Measurements from ENCODE around the gene MATN1. TPM values are rescaled to one million over a fixed set of nuclear protein-coding genes. Genes with fewer than 3 reads are reported as not detected.

The MATN1 gene
- polyA plus RNA-seq, 3 donors: 0.07 TPM; not detected in 2

DNA sequence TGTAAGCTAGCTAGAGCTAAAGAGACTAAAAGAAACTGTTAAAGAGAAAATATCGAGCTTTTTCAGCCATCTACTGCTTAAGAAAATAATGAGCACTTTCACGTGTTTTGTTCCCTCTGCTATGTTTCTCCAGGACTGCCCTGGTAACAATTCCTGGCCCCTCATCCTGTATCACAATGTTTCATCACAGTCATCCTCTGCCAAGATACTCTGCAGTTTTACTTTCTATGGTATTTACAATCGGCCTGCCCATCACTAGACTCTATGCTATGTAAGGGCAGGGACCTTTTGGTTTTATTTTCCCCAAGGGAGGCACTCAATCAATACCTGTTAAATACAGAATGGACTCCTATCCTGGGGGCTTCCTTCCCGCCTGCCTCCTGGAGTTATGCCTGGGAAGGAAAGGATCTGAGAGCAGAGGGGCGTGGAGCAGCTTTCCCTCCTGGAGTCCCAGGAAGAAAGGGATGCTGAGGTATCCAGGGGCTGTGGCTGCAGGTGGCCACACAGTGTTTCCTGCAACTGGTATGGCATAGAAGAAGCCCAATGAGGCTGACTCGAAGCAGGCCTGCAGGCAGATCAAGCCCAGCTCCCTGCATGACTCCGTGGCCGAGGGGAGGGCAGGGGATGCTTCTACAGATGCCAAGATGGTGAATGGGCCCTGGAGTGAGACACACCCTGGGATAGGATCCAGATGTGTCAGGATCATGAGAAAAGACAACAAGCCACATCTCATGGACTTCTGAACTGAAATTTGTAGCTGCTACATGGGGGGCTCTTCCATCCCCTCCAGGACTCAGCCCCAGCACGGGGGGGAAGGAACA, 52.9 kb downstream of the MATN1 start:
- DNase-seq: no peak
- Histone ChIP-seq H3K27me3 (ENCODE audit: control insufficient read depth in 2 of 2, insufficient read depth in 2 of 2, low read length in 2 of 2) (peaks cover 0 to 2% of the 10 kb centered on the region in 2 donors), H3K9me3 (replicated peaks in 1 of 2; ENCODE audit: control insufficient read depth in 1 of 2, insufficient read depth in 1 of 2, low read length in 2 of 2) (peaks cover 6 to 12% of the 10 kb centered on the region in 2 donors), H2AFZ (ENCODE audit: insufficient read depth, low read depth, low read length, poor library complexity, severe bottlenecking) (no peak overlapping the region), H3K4me3 (replicated peaks in 1 of 3; ENCODE audit: low read depth in 2 of 3, low read length in 3 of 3) (no peak overlapping the region), H3K4me2 (replicated peaks; ENCODE audit: extremely low read depth, low read length, poor library complexity, severe bottlenecking) (no peak overlapping the region), H4K20me1 (ENCODE audit: insufficient read depth, low read length) (no peaks in the 10 kb centered on the region), H3K36me3 (replicated peaks in 1 of 2; ENCODE audit: control insufficient read depth in 1 of 2, insufficient read depth in 2 of 2, low read length in 2 of 2) (no peaks in the 10 kb centered on the region), H3K4me1 (ENCODE audit: control insufficient read depth in 1 of 2, insufficient read depth in 2 of 2, low read length in 2 of 2) (peaks cover 0 to 4% of the 10 kb centered on the region in 2 donors), H3K79me2 (ENCODE audit: insufficient read depth, low read length) (no peaks in the 10 kb centered on the region), H3K9ac (ENCODE audit: insufficient read depth, low read length, poor library complexity, severe bottlenecking) (no peak overlapping the region), H3K27ac (ENCODE audit: low read depth in 1 of 2, low read length in 2 of 2) (no peak overlapping the region)
- H3K27me3 Mint-ChIP-seq (ENCODE audit: low read depth in 3 of 3): peaks cover 1 to 10% (median 6%) of the 10 kb centered on the region in 3 donors
- no peaks in the 10 kb centered on the region for H3K4me1 Mint-ChIP-seq
- H3K27ac Mint-ChIP-seq: no peak overlapping the region
- no peak overlapping the region for H3K4me3 Mint-ChIP-seq
- intact Hi-C loops (cut with micrococcal nuclease): no loop called here
- H3K36me3 Mint-ChIP-seq: no peaks in the 10 kb centered on the region
- H3K9me3 Mint-ChIP-seq: peaks cover 4 to 14% (median 10%) of the 10 kb centered on the region in 7 donors
- TF ChIP-seq, protein P1, sequence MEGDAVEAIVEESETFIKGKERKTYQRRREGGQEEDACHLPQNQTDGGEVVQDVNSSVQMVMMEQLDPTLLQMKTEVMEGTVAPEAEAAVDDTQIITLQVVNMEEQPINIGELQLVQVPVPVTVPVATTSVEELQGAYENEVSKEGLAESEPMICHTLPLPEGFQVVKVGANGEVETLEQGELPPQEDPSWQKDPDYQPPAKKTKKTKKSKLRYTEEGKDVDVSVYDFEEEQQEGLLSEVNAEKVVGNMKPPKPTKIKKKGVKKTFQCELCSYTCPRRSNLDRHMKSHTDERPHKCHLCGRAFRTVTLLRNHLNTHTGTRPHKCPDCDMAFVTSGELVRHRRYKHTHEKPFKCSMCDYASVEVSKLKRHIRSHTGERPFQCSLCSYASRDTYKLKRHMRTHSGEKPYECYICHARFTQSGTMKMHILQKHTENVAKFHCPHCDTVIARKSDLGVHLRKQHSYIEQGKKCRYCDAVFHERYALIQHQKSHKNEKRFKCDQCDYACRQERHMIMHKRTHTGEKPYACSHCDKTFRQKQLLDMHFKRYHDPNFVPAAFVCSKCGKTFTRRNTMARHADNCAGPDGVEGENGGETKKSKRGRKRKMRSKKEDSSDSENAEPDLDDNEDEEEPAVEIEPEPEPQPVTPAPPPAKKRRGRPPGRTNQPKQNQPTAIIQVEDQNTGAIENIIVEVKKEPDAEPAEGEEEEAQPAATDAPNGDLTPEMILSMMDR (IDR thresholded peaks at IDR 0.05): no peak
- 91% methylated on average over 6 of the region's 9 CpGs for WGBS (ENCODE audit: insufficient coverage)

DNA sequence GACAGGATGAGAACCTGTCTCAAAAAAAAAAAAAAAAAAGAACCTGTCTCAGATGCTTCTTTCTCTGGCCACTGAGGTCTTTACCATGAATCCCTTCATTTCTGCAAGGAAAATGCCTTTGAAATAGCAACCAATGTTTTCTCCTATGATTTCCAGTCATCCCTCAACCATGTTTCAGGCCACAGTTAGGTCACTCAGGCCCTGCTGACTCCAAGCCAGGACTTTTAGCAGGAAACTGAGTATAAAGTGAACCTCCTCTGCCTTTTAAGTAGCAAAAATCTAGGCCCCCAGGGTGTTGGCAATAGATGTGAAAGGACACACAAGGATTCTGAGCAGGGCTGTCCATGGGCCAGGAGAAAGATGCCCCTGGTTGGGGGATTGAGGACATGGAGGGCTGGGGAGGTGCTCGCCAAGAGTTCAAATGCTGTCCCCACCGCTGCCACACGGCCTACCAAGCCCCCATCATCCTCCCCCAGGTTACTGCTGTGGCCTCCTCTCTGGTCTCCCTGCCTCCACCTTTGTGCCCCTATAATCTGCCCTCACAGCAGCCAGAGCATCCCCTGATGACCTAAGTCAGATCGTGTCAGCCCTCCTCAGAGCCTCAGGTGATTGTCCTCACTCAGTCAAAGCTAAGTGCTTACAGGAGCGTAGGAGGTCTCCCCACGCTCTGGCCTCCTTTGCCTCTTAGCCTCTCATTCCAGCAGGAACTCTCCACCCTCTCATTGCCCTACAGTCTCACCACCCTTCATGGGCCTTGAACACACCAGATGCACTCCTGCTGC, 54.6 kb downstream of the MATN1 start:
- no peak overlapping the region for H3K9ac ChIP-seq (ENCODE audit: insufficient read depth, low read length, poor library complexity, severe bottlenecking)
- Mint-ChIP-seq H3K4me1 (no peaks in the 10 kb centered on the region), H3K4me3 (no peak overlapping the region), H3K9me3 (peaks cover 2 to 12% (median 7%) of the 10 kb centered on the region in 7 donors), H3K36me3 (no peaks in the 10 kb centered on the region), H3K27me3 (ENCODE audit: low read depth in 3 of 3) (peaks cover 1 to 9% (median 7%) of the 10 kb centered on the region in 3 donors), H3K27ac (peak overlapping the region in 1 of 7 donors; percentile 51)
- intact Hi-C loops (cut with micrococcal nuclease): no loop called here
- no peak overlapping the region for H3K4me2 ChIP-seq (replicated peaks; ENCODE audit: extremely low read depth, low read length, poor library complexity, severe bottlenecking)
- DNase-seq: no peak
- H3K36me3 ChIP-seq (replicated peaks in 1 of 2; ENCODE audit: control insufficient read depth in 1 of 2, insufficient read depth in 2 of 2, low read length in 2 of 2): no peaks in the 10 kb centered on the region
- peaks cover 6 to 7% of the 10 kb centered on the region in 2 donors for H3K9me3 ChIP-seq (replicated peaks in 1 of 2; ENCODE audit: control insufficient read depth in 1 of 2, insufficient read depth in 1 of 2, low read length in 2 of 2)
- peaks cover 0 to 2% of the 10 kb centered on the region in 2 donors for H3K27me3 ChIP-seq (ENCODE audit: control insufficient read depth in 2 of 2, insufficient read depth in 2 of 2, low read length in 2 of 2)
- no peak overlapping the region for H3K4me3 ChIP-seq (replicated peaks in 1 of 3; ENCODE audit: low read depth in 2 of 3, low read length in 3 of 3)
- H3K27ac ChIP-seq (ENCODE audit: low read depth in 1 of 2, low read length in 2 of 2): no peak overlapping the region
- H3K79me2 ChIP-seq (ENCODE audit: insufficient read depth, low read length): no peaks in the 10 kb centered on the region
- no peaks in the 10 kb centered on the region for H4K20me1 ChIP-seq (ENCODE audit: insufficient read depth, low read length)
- WGBS (ENCODE audit: insufficient coverage): 90% methylated on average over 5 of the region's 6 CpGs
- H2AFZ ChIP-seq (ENCODE audit: insufficient read depth, low read depth, low read length, poor library complexity, severe bottlenecking): no peak overlapping the region
- H3K4me1 ChIP-seq (ENCODE audit: control insufficient read depth in 1 of 2, insufficient read depth in 2 of 2, low read length in 2 of 2): no peaks in the 10 kb centered on the region
- TF ChIP-seq, protein P1 (IDR thresholded peaks at IDR 0.05): no peak

Data from CD14-positive monocyte (primary cell).